Fibroblast of skin of right biceps (primary cell): Measurements from ENCODE around the gene CBLN3.
"Not testable (repeated sequence)": the region's sequence is repeated elsewhere in the genome, so short reads cannot be mapped to it uniquely, and the experiment has no call there.

Experiments used
- DNase-seq: peaks from one replicate; pipeline ENCODE4 v3.0.0-alpha.2; 2013

CBLN3 gene

DNA sequence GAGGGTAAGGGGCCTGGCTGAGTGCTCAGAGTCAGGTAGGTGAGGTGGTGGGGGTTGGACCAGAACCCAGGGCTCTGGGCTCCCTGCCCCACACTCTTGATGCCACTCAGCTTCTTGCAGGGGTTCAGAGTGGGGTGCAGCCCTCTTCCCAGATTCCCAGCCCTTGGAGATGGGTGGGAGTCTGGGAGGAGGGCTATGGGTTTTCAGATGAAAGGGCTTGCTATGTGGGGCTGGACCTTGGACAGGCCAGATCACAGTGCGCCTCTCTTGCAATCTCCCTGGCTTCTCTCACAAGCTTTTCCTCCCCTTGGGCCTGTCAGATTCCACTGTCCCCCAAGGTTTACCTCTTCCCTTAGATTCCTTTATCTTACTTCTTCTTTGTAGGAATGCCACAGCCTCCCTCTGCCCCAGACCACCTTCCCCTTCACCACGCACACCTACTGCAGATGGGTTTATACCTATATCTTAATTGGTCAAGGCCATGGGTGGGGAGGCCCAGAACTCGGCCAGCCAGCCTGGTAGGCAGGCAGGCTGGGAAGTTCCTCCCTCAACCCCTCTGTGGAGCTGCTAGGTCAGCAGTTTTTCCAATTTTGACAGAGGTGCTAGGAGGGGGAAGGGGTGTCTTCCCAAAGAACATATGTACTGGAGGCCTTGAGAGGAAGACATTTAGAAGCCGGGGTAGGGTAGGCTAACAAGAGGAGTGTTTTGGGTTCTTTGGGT is 29.3 kb downstream of the CBLN3 start:
- DNase-seq, result no peak

DNA sequence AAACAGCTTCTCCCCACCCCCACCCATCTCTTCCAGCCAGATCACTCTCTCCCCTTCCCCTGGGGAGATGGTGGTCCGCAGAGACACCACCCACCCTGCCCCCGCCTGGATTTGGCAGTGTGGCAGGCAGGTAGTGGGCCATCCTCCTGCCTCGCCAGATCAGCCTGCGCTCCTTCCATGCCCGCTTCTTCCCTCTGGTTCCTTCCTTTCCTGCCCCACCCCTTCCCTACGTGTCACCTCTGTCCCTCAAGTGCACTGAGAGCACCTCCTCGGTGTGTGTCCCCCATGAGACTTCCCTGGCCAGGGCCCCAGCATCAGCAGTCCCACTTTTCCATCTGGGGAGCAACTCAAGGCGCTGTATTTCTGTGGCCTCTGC is 30.0 kb downstream of the CBLN3 start:
- no peak for DNase-seq

DNA sequence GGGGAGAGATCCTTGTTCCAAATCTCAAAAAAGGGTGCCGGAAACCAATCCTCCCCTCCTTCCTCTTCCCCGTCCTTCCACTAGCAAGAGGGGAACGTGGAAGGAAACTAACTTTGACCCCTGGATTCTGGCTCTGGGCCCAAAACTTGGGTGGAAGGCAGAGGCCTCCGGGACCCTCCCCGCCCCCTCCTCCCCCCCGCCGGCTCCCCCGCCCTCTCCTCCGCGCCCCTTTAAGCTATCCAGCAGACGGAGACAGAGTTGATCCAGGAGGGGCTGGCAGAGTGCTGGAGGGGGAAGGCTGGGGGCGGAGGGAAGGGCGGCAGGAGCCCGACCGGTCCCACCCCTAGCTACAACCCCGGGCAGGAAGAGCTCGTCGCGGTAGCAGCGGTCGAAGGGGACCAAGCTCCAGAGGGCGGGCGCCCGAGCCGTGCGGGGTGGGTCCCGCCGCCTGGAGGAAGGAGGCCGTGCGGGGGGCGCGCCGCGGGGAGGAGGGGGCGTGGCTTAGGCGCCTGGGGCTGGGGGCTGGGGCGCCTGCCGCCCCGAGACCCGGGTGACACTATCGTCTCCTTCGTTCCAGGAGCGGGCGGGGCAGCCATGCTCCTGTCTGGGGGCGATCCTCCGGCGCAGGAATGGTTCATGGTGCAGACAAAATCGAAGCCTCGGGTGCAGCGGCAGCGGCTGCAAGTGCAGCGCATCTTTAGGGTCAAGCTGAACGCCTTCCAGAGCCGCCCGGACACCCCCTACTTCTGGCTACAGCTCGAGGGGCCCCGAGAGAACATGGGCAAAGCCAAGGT is 30.6 kb downstream of the CBLN3 start, which contains the start of gene NYNRIN:
TSS of gene NYNRIN (plus strand) at position 351 of the 794 bp plus-strand sequence. CDS start at position 595, 244 bp downstream.
- peak; percentile 63 for DNase-seq

DNA sequence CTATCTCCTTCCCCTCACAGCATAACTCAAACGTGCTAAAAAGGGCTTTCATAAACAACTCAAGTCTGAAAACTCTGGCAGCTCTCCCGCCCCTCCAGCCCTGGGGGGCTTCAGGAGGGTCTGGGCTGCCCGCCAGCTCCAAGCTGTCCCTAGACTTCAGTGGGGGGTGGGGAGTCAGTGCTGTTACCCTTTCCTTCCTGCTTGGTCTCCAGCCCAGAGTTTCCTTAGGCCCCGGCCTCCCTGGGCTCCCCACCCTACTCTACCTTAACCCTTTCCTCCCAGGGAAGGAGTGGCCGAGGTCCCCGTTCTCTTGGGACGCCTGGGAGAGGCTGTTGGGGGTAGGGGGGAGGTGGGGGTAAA is 31.2 kb downstream of the CBLN3 start:
- peak; percentile 40 for DNase-seq

DNA sequence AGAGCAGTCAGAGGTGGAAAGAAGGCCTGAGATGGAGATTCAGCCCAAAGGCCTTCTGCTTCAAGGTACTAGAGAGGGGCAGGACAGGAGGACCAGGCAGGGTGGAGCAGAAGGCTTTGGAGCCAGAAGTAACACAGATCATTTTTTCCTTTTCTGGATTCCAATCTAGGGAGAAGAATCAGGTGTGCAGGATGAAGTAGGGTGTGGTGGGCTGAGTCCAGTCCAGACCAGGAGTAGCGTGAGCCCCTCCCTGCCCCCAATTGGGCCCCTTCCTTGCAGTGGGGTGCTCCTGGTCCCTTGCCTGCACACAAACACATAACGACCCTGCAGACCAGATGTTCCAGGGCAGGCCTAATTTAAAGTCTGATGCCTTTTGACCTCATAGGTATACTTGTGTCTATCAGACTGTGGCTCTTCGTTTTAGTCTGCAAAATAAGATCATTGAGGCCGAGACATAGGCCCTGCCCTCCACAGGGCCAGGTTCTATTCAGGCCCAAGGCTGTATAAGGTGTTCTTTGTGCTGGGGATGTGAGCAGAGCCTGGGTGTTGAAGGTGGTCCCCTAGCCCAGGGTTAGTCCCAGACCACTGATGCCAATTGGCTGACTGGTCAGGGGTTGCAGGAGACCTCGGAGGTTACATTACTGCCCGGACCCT is 31.7 kb downstream of the CBLN3 start:
- no peak for DNase-seq

DNA sequence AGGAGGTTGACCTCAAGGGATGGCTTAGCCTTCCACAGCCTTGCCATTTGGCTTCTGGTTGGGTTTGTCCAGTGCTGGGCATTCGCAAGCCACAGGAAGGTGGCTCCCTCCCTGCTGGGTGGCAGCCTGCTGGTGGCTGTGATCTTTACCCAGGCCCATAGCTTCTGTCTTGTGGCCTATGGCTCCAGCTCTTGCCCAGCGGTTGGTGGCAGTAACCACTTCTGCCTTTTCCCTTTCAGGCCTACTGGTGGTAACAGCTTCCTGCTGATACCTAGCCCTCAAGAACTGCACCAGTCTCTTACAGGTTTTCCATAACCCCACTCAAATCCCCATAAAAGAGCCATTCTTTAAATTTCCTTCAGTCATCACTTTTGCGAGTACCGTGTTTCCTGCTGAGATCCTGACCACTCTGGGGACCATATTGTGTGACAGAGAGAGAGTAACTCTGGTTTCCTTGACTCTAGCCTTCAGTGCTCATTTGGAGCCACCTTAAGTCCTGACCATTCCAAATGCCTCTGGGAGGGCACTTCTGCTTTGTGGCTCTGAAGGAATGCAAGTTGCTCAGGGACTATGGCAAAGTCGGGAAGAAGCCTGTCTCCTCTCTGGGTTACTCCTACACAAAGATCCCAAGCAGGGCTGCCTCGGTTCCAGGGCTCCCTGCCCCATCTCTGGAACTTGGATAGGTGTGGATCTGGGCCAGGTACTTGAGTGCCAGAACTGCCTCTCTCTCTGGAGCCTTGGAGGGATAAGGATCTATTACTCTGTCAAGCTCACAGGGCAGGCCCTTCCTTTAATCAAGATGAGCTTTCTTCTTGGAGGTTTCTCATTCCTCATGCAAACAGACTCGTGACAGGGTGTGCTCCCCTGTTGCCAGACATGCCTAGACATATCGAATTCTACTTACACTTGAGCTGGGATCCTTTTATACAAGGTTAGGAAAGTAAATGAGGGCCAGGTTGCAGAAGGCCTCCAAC is 33.6 kb downstream of the CBLN3 start:
- no peak for DNase-seq

DNA sequence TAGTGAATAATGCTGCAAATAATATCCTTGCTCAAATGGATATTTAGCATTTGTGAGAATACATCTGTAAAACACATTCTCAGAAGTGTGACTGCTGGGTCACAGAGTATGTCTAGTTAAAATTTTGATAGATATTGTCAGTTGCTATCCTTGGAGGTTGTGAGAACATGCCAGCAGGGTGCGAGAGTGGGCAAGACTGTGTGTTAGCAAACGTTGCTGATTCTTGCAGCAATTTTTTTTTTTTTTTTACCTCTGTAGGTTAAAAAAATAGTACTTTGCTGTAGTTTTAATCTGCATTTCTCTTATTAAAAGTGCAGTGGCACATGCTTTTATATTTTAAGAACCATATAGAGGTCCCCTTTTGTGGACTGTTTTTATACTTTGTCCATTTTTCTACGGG is 35.2 kb downstream of the CBLN3 start:
- DNase-seq, result no peak

DNA sequence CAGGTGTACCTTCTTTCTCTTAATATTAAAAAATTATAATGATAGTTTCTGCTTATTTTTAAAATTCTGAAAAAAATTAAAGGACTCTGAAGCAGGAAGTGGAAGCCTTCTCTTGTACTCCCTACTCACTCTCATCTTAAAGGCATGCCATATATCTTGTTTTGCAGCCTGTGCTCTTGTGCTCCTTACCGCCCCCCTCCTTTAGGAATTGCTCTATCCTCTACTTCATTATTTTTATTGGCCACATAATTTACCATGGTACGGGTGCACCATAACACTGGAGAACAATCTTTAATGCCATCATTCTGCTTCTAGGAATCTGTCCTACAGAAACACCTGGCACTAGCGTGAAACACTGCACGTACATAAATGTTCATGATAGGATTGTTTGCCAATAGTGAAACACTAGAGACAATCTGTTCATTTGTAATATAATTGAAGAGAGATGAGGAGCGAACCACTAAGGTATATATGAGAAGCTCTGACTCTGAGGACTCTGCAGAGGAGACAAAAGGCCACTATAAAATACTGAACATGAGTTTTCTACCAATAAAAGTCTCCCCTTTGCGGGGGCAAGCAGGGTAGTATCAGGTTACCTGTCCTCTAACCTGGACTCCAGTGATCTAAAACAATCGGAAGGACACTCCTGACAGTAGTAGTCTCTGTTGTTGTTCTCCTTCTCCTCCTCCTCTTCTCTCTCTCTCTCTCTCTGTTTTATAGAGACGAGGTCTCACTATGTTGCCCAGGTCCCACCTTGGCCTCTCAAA is 37.0 kb downstream of the CBLN3 start:
- DNase-seq, result peak; percentile 67

DNA sequence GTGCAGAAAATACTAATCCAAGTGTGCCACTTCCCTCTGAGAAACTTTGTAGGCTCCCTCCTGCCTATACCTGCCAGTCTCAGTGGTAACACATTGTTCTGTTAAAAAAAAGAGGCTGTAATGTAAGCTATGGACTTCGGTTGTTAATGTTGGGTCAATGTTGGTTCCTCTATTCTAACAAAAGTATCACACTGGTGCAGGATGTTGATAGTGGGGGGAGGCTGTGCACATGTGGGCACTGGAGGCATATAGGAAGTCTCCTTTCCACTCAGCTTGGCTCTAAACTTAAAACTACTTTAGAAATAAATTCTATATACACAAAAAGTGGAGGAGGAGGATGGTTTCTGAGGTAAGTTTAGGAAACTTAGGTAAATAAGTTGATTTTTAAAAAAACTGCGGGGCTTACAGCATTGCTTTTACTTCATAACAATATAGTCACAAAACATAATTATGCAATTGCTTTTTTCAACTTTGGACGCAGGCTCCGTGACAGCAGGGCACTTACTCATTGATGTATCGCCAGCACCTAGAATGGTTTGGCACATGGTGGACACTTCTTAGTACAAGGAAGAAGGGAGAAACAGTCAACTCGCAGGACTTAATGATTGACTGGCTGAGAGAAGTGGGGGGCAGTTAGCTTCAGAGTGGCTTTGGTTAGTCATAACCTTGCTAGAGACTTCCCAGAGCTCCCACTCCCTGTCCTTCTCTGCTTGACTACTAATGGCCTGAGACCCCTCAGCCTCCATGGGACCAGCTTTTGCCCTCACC is 38.6 kb downstream of the CBLN3 start:
- DNase-seq, result no peak

DNA sequence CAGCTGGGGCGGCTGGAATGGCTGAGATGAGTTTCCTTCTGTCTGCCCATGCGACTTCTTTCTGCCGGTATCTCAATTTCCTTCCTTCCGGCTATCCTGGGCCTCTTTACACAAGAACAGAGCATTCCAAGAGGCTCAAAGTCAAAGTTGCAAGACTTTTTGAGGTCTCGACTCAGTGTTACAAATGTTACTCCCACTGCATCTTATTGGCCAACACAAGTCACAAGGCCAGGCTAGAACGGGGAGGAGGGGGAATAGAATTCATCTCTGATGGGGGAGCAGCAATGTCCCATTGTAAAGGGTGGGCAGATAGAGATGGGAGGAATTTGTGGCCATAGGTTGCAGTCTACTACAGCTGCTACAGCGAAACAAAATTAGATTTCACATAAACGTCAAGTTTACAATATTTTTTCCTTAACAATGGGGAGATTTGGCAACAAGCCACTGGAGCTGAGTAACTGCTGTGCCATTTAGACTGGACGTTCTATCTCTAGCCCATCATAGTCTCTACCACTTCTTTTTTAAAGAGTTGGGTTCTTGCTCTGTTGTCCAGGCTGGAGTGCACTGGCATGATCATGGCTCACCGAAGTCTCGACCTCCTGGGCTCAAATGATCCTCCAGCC is 40.1 kb downstream of the CBLN3 start:
- no peak for DNase-seq

DNA sequence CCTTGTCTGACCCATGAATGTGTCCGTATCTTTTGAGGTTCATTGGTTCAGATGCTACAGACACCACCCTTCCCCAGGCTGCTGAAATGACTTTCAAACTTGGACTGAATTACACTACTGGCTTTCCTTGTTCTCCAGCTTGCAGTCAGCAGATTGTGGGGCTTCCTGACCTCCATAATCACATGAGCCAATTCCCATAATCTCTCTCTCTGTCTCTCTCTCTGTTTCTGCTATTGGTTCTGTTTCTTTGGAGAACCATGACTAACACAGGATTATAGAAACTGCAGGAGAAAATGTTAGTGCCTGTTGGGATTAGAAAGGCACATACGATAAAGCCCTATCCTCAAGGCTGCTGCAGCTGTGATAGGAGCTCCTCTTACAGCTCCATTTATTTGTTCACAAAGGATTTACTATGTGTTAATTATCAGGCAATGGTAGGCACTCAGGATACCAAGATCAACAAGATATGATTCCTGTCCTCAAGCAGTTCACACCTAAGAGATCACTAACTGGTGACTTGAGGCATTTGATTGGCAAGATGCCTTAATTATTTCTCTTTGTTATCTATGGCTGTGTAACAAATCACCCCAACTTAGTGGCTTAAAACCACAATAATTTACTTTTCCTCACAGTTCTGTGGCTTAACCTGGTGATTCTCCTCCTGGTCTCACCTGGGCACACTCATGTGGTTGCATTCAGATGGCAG is 40.8 kb downstream of the CBLN3 start:
- DNase-seq, result no peak

DNA sequence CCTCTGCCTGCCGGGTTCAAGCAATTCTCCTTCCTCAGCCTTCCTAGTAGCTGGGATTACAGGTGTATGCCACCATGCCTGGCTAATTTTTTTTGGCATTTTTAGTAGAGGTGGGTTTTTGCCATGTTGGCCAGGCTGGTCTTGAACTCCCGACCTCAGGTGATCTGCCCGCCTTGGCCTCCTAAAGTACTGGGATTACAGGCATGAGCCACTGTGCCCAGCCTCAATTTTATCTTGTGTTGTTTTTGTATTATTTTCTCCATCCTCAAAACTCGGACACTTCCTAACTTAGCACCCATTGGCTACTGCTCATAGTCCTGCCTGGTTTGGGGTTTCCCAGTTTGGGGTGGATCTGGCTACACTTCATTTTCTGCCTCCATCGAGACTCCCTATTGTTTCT is 41.9 kb downstream of the CBLN3 start:
- DNase-seq, result not testable (repeated sequence)

DNA sequence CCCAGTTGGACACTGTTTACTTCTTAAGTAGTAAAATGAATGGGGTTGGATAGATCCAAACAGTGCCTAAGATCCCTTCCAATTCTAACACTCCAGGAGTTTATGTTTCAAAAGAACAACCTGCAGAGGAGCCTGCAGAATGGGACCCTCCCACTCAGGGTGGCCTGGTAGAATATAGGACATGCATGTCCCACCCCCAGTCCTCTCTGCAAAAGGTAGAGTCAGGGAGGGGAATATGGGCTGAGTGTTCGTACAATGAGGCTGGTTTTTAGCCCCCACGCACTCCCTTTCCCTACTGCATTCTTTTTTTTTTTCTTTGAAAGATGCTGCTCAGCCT is 42.5 kb downstream of the CBLN3 start:
- no peak for DNase-seq

DNA sequence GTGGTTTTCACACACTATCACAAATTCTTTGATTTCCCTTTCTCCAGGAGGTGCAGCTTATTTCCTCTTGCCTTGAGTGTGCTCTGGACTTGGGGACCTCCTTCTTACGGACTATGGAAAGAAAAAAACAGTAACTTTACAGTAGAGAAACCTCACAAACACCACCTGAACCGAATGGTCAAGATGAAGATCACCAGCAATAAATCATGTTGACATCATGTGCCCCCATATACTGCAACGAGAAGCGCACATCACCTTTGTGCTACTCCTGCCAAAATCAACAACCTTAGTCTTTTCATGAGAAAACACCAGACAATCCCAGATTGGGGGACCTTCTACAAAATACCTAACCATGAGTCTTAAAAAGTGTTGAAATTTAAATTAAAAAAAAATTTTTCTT is 43.9 kb downstream of the CBLN3 start:
- DNase-seq, result no peak

DNA sequence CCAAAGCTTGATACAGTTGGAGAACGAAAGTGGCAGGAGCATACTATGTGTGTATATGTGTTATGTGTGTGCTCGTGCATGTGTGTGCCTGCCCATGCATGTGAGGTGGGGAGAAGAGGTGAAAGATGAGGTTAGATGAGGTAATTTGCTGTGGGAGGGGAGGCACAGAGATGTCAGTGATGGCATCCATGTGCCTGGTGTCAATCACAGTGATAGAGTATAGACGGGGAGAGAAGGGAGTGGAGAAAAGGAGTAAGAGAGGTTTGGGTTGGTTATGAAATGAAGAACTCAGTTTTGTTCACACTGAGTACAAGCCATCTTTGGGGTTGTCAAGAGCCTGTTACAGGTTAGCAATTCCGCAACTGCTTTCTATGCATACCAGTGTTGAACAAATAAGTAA is 45.3 kb downstream of the CBLN3 start:
- no peak for DNase-seq

DNA sequence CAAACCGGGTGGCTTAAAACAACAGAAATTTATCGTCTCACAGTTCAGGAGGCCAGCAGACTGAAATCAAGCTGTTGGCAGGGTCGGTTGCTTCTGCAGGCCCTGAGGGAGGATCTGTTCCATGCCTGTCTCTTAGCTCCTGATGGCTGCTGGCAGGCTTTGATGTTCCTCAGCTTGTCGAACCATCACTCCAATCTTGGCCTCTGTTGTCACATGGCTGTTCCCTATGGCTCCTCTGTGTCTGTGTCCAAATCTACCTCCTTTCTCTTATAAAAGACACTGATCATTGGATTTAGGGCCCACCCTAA is 47.5 kb downstream of the CBLN3 start:
- DNase-seq, result no peak

DNA sequence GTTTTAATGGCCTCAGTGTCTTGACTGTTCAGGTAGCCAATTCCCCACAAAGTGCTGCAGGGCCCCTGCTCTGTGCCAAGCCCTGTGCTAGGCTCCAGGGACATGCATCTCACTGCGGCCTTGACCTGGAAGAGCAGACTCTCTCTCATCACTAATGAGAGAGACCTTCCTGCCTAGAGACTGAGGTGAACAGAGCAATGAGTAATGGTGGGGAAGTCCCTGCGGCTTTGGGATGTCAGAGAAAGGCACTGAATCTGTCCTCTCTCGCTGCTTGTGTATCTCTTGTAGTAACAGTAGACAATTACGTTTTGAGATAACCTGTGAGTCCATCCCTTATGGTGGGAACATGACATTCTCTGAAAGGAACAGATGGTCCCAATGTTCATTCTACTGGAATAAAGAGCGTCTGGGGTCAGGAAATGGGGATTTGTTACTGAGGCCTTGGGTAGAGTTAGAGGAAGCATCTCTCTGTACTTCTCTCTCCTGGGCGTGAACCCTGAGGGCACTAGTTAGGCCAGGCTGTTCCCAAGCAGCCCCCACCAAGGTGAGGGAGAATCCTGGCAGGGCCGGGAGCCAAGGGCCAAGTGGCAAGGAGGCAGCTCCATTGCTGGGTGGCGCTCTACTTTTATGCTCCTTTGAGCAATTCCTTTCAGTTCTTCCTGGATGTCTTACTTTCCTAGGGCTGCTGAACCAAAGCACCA is 48.0 kb downstream of the CBLN3 start:
- no peak for DNase-seq

DNA sequence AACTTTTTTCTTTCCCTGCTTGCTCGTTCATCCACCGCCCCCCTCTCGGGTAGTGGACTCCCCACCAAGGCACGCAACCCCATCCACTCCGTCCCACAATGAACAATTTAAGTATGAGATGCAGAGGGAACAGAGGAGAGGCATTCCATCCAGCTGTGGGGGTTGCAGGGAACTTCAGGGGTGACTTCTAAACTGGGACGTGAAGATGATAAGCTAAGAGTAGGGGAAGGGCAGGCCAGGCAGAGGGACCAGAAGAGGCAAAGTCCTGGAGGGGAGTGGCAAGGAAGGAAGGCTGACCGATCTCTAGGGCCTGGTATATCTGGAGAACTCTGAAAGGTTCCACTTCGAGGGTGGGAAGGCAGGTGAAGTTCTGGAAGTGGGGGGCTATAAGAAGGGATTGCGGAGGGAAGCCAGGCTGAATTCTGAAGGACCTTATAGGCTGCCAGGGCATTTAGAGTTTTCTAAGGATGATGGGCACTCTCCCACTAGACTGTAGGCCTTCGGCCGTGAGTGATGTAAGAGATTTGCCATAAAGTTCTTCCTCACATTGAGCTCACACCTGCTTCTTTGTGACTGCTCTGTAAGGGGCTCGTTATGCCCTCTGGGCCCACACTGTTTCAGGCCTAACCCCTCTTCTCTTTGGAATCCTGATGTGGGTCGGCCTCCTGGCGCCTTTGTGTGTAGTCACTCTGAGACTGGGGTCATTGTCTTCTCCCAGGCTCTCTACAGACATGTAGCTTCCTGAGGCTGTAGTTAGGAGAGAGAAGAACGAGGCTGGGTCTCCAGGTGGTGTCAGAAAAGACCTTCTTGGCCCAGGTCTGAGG is 49.3 kb downstream of the CBLN3 start:
- DNase-seq, result no peak
